Right kidney (tissue), 1 donor: ENCODE measurements around the gene TAB3.
"Not testable (repeated sequence)": the region's sequence is repeated elsewhere in the genome, so short reads cannot be mapped to it uniquely, and the experiment has no call there.

Source experiments
- DNase-seq: peaks from one replicate; pipeline ENCODE4 v3.0.0-alpha.2; 2016

TAB3 gene

GRCh38 chrX:30816079-30816478, 73.0 kb downstream of the TAB3 start:
- no peak for DNase-seq

GRCh38 chrX:30814978-30815377, 74.1 kb downstream of the TAB3 start:
- no peak for DNase-seq

GRCh38 chrX:30812326-30812725, 76.7 kb downstream of the TAB3 start:
- DNase-seq: no peak

- DNase-seq: no peak
These were observed 82.8 kb downstream of the TAB3 start for GRCh38 chrX:30806187-30806728.

GRCh38 chrX:30804462-30804861, 84.6 kb downstream of the TAB3 start:
- no peak for DNase-seq

- DNase-seq: no peak
These were observed 88.2 kb downstream of the TAB3 start for GRCh38 chrX:30800901-30801300.

- DNase-seq: no peak
These were observed 89.7 kb downstream of the TAB3 start for GRCh38 chrX:30799327-30799726.

GRCh38 chrX:30798810-30799209, 90.2 kb downstream of the TAB3 start:
- DNase-seq: no peak

- DNase-seq: not testable (repeated sequence)
These were observed 91.8 kb downstream of the TAB3 start for GRCh38 chrX:30797301-30797700.

GRCh38 chrX:30795981-30796958, 92.8 kb downstream of the TAB3 start:
- no peak for DNase-seq

GRCh38 chrX:30794497-30794896, 94.6 kb downstream of the TAB3 start:
- no peak for DNase-seq

GRCh38 chrX:30793767-30794103, 95.3 kb downstream of the TAB3 start:
- DNase-seq: no peak

- DNase-seq: no peak
These were observed 95.8 kb downstream of the TAB3 start for GRCh38 chrX:30793075-30793766.

- no peak for DNase-seq
These were observed 97.5 kb downstream of the TAB3 start for GRCh38 chrX:30791296-30792278.

GRCh38 chrX:30787012-30787411, 102.0 kb downstream of the TAB3 start:
- DNase-seq: no peak

- no peak for DNase-seq
These were observed 102.7 kb downstream of the TAB3 start for GRCh38 chrX:30786374-30786773.

- DNase-seq: no peak
These were observed 107.2 kb downstream of the TAB3 start for GRCh38 chrX:30781711-30782444.

- DNase-seq: no peak
These were observed 109.5 kb downstream of the TAB3 start for GRCh38 chrX:30779453-30780030.

GRCh38 chrX:30777575-30777974, 111.5 kb downstream of the TAB3 start:
- DNase-seq: no peak
